GM12865 (cell line): ENCODE measurements around the gene MYCBP2.

ENCODE experiments used
- DNase-seq: peaks from one replicate; pipeline ENCODE4 v3.0.0; 2010; ENCODE audit warnings: low read depth
- H3K4me3 ChIP-seq: 2 replicates; pipeline ENCODE4 v1.5.1; 2011; ENCODE audit warnings: mild to moderate bottlenecking, low read depth, low read length, control low read depth
- CTCF ChIP-seq: IDR thresholded peaks from 2 replicates; pipeline ENCODE4 v1.5.1; 2011; ENCODE audit warnings: low read length, control low read depth, low read depth, inconsistent platforms; ENCODE audit not compliant: insufficient read depth; ENCODE audit errors: missing control alignments

Gene MYCBP2

GRCh38 chr13:77124423-77124822 is 202.5 kb downstream of the MYCBP2 start:
- no peak for DNase-seq
- no peak for TF ChIP-seq CTCF
- H3K4me3 ChIP-seq = no peak overlapping the region

DNA sequence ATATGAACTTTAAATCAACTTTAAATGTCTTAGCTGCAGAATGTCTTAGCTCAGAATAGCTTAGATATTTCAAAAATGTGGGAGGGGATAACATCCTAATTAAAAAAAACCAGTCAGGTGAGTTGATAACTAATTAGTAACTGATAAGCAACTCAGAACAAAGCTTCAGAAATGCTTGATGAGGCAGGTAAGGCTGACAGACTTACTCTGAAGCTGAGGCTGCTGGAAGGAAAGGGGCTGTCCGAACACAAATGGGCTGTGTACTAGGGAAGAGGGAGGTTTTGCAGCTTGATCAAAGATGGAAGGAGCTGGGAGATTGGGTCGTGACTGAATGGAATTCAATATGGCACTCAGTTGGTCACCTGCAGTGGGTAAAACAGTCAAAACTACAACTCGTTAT is 208.8 kb downstream of the MYCBP2 start:
- H3K4me3 ChIP-seq = no peak overlapping the region
- DNase-seq = no peak
- TF ChIP-seq CTCF = no peak

DNA sequence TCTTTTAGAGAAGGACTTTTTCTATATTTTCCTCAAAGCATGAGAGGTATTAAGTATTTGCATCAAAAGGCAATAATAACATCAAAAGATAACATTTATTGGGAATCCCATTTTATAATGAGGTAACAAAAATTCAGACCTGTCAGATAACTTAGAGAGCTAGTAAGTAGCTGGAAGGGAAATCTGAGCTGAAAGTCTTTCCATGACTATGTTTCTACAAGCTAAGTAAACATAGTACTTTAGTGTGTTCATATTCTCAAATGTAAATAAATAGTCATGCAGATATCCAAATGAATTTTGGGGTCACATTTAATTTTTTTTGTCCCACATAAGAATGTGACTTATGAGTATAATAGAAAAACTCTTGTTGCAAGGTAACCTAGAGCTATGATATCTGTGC is 212.6 kb downstream of the MYCBP2 start:
- DNase-seq = no peak
- TF ChIP-seq CTCF = no peak
- no peak overlapping the region for H3K4me3 ChIP-seq

DNA sequence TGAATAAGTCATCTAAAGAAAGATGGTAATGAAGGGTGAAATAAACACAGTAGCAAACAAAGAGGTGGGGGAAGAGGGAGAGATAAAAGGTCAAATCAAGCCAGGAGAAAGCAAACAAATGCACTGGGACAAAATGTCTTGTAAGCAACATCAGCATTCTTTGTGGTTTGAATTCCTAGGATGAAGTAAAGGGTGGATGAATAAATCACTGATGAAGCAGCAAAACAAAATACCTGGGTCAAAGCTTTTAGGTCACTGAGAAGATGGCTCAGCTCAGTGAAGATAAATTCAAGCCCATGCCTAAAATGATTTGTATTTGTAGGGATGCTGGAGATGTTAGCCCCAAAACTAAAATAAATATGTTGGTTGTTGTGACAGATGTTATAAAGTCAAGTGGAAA is 213.4 kb downstream of the MYCBP2 start:
- no peak overlapping the region for H3K4me3 ChIP-seq
- TF ChIP-seq CTCF = no peak
- DNase-seq = no peak

- TF ChIP-seq CTCF = no peak
- no peak for DNase-seq
- no peak overlapping the region for H3K4me3 ChIP-seq
These were observed 221.8 kb downstream of the MYCBP2 start for GRCh38 chr13:77105051-77105450.

DNA sequence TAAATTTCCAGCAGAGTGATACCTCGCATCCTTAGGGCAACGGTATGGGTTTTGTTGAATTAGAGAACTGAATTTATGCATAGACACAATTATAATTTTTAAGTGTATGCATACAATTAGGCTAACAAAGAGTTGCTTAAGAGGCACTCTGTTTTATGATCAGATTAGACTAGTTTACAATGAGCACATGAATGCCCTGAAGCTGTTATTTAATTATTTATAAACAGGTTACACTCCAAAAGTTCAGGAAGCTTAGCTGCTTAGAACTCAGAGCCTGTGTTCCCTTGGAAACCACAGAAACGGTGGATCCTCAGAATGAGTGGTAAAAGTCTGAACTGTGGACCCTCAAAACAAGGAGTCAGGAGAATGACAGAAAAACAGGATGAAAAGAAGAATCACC is 227.5 kb downstream of the MYCBP2 start:
- no peak for TF ChIP-seq CTCF
- no peak overlapping the region for H3K4me3 ChIP-seq
- DNase-seq = no peak

- TF ChIP-seq CTCF = no peak
- no peak overlapping the region for H3K4me3 ChIP-seq
- DNase-seq = no peak
These were observed 231.6 kb downstream of the MYCBP2 start for GRCh38 chr13:77095288-77095687.
